HG02840 (cell line): ENCODE measurements around the gene KRT38.
"Not testable (repeated sequence)": the region's sequence is repeated elsewhere in the genome, so short reads cannot be mapped to it uniquely, and the experiment has no call there.

ENCODE experiments used
- ATAC-seq: cut with Tn5 transposase; IDR thresholded peaks from one replicate; pipeline ENCODE4 v1.9.1; 2021; ENCODE audit warnings: mild to moderate bottlenecking, moderate library complexity, moderate number of reproducible peaks; ENCODE audit not compliant: unreplicated experiment, low FRiP score

The KRT38 gene

GRCh38 chr17:41463746-41464145 lies 23.0 kb upstream of the KRT38 start:
- no peak for ATAC-seq

- ATAC-seq = no peak
Measured at GRCh38 chr17:41462705-41463104, 21.9 kb upstream of the KRT38 start.

GRCh38 chr17:41457676-41458075 lies 16.9 kb upstream of the KRT38 start:
- ATAC-seq = no peak

GRCh38 chr17:41456204-41456603 lies 15.4 kb upstream of the KRT38 start:
- no peak for ATAC-seq

GRCh38 chr17:41455236-41455635 lies 14.5 kb upstream of the KRT38 start:
- no peak for ATAC-seq

GRCh38 chr17:41453066-41453465 lies 12.3 kb upstream of the KRT38 start:
- no peak for ATAC-seq

GRCh38 chr17:41452281-41452680 lies 11.5 kb upstream of the KRT38 start:
- ATAC-seq = no peak

GRCh38 chr17:41451154-41451728 lies 10.5 kb upstream of the KRT38 start:
- ATAC-seq = no peak

GRCh38 chr17:41449008-41449407 lies 8.2 kb upstream of the KRT38 start:
- no peak for ATAC-seq

GRCh38 chr17:41448506-41448905 lies 7.7 kb upstream of the KRT38 start:
- ATAC-seq = no peak

- no peak for ATAC-seq
Measured at GRCh38 chr17:41446806-41447205, 6.0 kb upstream of the KRT38 start.

- ATAC-seq = no peak
Measured at GRCh38 chr17:41444640-41445039, 3.9 kb upstream of the KRT38 start.

- ATAC-seq = no peak
Measured at GRCh38 chr17:41444186-41444585, 3.4 kb upstream of the KRT38 start.

GRCh38 chr17:41442739-41443138 lies 2.0 kb upstream of the KRT38 start:
- no peak for ATAC-seq

- no peak for ATAC-seq
Measured at GRCh38 chr17:41439375-41439774, 1.4 kb downstream of the KRT38 start.

GRCh38 chr17:41437769-41438168 lies 3.0 kb downstream of the KRT38 start:
- ATAC-seq = no peak

- ATAC-seq = no peak
Measured at GRCh38 chr17:41437254-41437653, 3.5 kb downstream of the KRT38 start.

- ATAC-seq = no peak
Measured at GRCh38 chr17:41434415-41434814, 6.4 kb downstream of the KRT38 start.

- no peak for ATAC-seq
Measured at GRCh38 chr17:41434005-41434404, 6.8 kb downstream of the KRT38 start.

- ATAC-seq = no peak
Measured at GRCh38 chr17:41433586-41433985, 7.2 kb downstream of the KRT38 start.

GRCh38 chr17:41430376-41430775 lies 10.4 kb downstream of the KRT38 start:
- ATAC-seq = not testable (repeated sequence)

- no peak for ATAC-seq
Measured at GRCh38 chr17:41429667-41430066, 11.1 kb downstream of the KRT38 start.
